GM19023 (cell line): ENCODE results near the gene ORMDL3.

Source experiments
- ATAC-seq: cut with Tn5 transposase; IDR thresholded peaks from one replicate; pipeline ENCODE4 v1.9.1; 2021; ENCODE audit warnings: mild to moderate bottlenecking, moderate library complexity; ENCODE audit not compliant: unreplicated experiment

Gene ORMDL3, protein sequence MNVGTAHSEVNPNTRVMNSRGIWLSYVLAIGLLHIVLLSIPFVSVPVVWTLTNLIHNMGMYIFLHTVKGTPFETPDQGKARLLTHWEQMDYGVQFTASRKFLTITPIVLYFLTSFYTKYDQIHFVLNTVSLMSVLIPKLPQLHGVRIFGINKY

DNA sequence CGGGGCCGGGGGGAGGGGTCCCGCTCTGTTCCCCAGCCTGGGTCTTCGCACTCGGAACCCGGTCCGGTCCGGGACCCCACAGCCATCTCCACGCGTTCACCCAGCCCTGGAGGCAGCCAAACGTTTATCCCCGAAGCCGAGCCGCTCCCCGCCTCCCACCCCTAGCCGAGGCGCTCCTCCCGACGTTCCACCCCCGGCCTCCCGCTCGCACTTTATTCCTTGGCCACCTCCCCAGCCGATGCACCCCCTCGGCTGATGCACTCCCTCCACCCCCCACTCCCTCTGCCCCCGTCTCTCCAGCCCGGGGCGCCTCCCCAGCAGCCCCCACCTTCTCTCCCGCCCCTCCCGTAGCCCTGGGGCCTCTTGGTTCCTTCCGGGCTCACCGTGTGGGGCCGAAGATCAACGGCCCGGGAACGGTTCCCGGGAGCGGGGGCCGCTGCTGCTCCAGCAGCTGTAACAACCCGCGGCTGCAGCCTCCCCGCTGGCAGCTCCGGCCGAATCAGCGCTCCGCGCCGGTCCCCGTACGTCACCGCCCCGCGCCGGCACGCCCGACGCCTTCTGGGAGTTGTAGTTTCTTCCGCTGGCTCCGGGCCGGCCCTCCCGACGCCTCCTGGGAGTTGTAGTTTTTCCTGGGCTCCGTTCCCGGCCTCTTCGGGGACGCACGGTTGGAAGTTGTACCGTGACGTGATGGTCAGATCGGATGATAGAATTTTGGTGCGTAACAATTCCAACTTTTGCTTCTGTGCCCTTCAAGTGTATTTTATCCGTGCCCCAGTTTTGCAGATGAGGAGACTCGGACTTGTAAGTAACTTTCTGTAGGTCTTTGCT is at the start of gene ORMDL3, which contains the start of gene LRRC3C:
Gene ORMDL3 (minus strand): TSS at position 501 of the 828 bp plus-strand sequence. CDS start 3,398 bp downstream, outside the sequence.
Gene LRRC3C (plus strand): TSS at position 632 of the 828 bp plus-strand sequence. CDS start 13,792 bp downstream, outside the sequence.
- ATAC-seq: peak; percentile 77

- no peak for ATAC-seq
Measured at GRCh38 chr17:39975801-39976200, 48.4 kb upstream of the ORMDL3 start.

GRCh38 chr17:39974433-39974832 is 47.0 kb upstream of the ORMDL3 start:
- no peak for ATAC-seq

- no peak for ATAC-seq
Measured at GRCh38 chr17:39973496-39973895, 46.1 kb upstream of the ORMDL3 start.

DNA sequence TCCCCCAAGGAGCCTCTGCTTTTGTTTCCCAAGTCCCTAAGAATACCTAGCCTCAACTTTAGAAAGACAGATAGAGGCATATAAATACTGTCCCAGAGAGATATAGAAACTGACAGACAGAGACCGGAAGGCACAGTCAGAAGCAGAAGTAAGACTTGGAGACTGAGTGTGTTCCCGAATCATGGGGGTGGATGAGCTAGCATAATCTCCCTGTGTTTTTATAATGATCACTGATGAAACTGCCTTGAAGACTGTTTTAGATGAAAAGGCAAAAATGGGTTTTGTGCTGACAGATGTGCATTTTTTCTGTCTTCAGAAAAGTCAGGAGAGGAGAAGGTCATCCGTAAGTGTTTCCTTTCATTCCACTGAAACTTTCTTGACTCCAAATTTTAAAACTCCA is 44.9 kb upstream of the ORMDL3 start:
- no peak for ATAC-seq

GRCh38 chr17:39971076-39971603 is 43.7 kb upstream of the ORMDL3 start:
- ATAC-seq: no peak

DNA sequence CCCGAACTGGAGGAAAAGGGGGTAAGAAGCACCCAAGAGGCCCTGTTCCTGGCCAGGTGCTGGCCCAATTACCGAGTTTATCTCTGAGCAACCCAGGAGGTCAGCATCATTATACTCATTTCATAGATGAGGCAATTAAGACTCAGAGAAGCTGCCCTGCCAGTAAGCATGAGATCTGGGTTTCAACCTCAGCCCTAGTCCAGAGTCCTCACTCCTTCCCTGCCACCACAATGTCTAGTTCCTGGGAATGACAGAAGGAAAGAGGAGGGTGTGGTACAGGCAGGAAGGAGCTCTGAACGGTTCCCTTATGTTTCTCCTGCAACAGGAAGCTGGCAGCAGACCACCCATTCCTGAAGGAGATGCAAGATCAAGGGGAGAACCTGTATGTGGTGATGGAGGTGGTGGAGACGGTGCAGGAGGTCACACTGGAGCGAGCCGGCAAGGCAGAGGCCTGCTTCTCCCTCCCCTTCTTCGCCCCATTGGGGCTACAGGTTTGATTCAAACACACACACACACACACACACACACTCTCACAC is 42.8 kb upstream of the ORMDL3 start:
- no peak for ATAC-seq

GRCh38 chr17:39969375-39969774 is 42.0 kb upstream of the ORMDL3 start:
- no peak for ATAC-seq

DNA sequence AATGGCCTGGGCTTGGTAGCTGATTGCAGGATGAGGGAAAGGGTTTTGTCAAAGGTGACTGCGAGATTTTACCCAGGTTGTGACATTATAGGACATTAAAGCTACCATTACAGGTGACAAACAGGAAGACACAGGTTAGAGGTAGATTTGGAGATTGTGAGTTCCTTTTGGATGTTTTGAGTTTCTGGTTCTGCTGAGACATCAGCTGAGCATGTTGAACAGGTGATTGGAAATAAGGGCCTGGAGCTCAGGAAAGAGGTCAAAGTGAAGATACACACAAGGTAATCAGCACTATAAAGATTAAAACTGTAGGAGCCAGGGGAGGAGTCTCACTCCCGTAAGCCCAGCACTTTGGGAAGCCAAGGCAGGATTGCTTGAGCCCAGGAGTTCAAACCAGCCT is 41.4 kb upstream of the ORMDL3 start:
- no peak for ATAC-seq

DNA sequence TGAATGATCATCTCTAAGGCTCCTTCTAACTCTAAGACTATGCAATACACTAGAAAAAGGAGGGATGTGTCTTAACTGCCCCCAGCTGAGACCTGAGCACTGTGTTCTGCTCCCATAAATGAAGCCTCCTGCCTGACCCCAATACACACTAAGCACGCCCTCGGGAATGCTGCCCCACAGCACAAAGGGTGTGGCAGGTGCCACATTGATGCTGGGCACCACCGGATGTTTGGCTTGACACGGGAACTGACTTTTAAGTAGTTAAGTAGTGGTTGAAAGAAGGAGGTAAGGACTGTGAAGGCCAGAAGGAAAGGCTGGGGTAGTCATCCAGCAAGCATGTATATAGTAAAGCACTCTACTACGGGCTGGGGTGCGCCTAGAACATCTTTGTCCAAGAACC is 39.4 kb upstream of the ORMDL3 start:
- ATAC-seq: no peak

GRCh38 chr17:39965017-39965699 is 37.8 kb upstream of the ORMDL3 start:
- no peak for ATAC-seq

GRCh38 chr17:39963829-39964228 is 36.4 kb upstream of the ORMDL3 start:
- no peak for ATAC-seq

- ATAC-seq: no peak
Measured at GRCh38 chr17:39962642-39963220, 35.3 kb upstream of the ORMDL3 start, which contains the start of gene GSDMA. Gene GSDMA, plus strand, starts transcription at chr17:39963004. Its CDS starts 2,684 bp downstream, at chr17:39965688.

GRCh38 chr17:39960524-39961041 is 33.2 kb upstream of the ORMDL3 start:
- ATAC-seq: no peak

GRCh38 chr17:39955726-39956225 is 28.4 kb upstream of the ORMDL3 start:
- ATAC-seq: no peak

GRCh38 chr17:39954876-39955275 is 27.5 kb upstream of the ORMDL3 start:
- no peak for ATAC-seq

DNA sequence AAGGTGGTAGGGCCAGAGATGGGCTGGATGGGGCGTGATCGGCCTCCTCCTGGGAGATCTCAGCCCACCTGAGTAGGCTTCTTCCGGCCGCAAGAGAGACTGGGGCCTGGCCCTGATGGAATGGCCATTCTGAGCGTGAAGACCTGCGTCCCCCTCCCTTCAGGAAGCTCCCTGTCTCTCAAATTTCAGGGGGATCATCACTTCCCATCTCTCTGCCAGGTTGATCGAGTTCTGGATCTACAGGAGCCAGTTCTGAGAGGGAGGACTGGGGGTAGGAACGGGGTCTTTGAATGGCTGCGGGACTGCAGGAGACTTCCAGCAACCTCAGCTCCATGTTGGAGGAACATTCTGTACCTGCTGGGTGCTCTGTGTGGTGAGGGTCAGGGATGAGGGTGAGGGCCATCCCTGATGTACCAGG is 26.1 kb upstream of the ORMDL3 start:
- ATAC-seq: no peak

DNA sequence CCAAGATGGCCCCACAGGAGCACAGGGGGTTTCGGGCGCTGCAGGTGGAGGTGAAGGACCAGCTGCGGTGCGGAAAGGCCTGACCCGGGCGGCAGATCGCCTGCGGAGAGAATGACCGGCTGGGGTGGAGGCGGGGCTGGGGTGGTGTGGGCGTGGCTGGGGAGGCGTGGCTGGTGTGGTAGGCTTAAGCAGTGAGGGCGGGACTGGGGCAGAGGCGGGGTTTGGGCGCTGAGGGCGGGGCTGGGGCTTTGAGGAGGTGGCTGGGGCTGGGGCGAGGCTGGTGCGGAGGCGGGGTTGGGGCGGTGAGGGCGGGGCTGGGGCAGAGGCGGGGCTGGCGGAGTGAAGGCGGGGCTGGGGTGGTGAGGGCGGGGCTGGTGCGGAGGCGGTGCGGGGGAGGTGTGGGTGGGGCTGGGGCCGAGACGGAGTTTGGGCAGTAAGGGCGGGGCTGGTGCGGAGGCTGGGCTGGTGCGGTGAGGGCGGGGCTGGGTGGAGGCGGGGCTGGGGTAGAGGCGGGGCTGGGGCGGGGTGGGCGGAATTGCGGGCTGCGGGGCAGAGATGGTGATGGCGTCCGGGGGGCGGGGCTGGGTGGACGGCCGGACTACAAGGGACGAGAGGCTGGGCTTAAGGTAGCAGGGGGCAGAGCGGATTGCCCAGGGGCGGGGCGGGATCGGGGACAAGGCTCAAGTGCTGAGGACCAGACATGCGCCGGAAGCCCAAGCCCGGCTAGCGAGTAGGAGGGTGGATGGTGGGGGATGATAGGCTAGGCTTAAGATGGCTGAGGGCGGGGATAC is 25.5 kb upstream of the ORMDL3 start:
- peak; percentile 74 for ATAC-seq

- ATAC-seq: no peak
Measured at GRCh38 chr17:39951924-39952679, 24.7 kb upstream of the ORMDL3 start.
